ENCODE measurements around the gene ADGB.
"Not testable (repeated sequence)": the region's sequence is repeated elsewhere in the genome, so short reads cannot be mapped to it uniquely, and the experiment has no call there.

Gene ADGB

DNA sequence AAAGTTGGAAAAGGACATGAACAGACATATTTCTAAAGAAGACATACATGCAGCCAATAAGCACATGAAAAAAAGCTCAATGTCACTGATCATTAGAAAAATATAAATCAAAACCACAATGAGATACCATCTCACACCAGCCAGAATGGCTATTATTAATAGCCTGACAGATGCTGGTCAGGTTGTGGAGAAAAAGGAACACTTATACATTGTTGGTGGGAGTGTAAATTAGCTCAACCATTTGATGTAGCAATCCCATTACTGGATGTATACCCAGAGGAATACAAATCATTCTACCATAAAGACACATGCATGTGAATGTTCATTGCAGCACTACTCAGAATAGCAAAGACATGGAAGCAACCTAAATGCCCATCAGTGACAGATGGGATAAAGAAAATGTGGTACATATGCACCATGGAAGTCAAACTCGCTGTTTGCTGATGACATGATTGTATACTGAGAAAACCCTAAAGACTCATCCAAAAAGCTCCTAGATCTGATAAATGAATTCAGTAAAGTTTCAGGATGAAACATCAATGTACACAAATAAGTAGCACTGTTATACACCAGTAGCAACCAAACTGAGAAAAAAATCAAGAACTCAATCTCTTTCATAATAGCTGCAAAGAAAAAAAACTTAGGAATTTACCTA lies 196.8 kb downstream of the ADGB start:
- no peak overlapping the region for H3K27ac ChIP-seq (replicated peaks)
- no peak overlapping the region for H3K4me3 ChIP-seq (replicated peaks; ENCODE audit: insufficient read depth, low read length)
- H3K27me3 ChIP-seq (ENCODE audit: insufficient read depth, poor library complexity, severe bottlenecking): no peaks in the 10 kb centered on the region
- no peak for DNase-seq (ENCODE audit: low read depth in 1 of 2, low spot score in 1 of 2)
- TF ChIP-seq POLR2AphosphoS5 (IDR thresholded peaks at IDR 0.05; ENCODE audit: low read depth): no peak
- TF ChIP-seq, protein P1, sequence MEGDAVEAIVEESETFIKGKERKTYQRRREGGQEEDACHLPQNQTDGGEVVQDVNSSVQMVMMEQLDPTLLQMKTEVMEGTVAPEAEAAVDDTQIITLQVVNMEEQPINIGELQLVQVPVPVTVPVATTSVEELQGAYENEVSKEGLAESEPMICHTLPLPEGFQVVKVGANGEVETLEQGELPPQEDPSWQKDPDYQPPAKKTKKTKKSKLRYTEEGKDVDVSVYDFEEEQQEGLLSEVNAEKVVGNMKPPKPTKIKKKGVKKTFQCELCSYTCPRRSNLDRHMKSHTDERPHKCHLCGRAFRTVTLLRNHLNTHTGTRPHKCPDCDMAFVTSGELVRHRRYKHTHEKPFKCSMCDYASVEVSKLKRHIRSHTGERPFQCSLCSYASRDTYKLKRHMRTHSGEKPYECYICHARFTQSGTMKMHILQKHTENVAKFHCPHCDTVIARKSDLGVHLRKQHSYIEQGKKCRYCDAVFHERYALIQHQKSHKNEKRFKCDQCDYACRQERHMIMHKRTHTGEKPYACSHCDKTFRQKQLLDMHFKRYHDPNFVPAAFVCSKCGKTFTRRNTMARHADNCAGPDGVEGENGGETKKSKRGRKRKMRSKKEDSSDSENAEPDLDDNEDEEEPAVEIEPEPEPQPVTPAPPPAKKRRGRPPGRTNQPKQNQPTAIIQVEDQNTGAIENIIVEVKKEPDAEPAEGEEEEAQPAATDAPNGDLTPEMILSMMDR (IDR thresholded peaks at IDR 0.05; ENCODE audit: insufficient read depth, low read length): no peak
- TF ChIP-seq, protein P2, sequence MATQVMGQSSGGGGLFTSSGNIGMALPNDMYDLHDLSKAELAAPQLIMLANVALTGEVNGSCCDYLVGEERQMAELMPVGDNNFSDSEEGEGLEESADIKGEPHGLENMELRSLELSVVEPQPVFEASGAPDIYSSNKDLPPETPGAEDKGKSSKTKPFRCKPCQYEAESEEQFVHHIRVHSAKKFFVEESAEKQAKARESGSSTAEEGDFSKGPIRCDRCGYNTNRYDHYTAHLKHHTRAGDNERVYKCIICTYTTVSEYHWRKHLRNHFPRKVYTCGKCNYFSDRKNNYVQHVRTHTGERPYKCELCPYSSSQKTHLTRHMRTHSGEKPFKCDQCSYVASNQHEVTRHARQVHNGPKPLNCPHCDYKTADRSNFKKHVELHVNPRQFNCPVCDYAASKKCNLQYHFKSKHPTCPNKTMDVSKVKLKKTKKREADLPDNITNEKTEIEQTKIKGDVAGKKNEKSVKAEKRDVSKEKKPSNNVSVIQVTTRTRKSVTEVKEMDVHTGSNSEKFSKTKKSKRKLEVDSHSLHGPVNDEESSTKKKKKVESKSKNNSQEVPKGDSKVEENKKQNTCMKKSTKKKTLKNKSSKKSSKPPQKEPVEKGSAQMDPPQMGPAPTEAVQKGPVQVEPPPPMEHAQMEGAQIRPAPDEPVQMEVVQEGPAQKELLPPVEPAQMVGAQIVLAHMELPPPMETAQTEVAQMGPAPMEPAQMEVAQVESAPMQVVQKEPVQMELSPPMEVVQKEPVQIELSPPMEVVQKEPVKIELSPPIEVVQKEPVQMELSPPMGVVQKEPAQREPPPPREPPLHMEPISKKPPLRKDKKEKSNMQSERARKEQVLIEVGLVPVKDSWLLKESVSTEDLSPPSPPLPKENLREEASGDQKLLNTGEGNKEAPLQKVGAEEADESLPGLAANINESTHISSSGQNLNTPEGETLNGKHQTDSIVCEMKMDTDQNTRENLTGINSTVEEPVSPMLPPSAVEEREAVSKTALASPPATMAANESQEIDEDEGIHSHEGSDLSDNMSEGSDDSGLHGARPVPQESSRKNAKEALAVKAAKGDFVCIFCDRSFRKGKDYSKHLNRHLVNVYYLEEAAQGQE (IDR thresholded peaks at IDR 0.05; ENCODE audit: insufficient replicate concordance, low read depth): no peak
- TF ChIP-seq SPI1 (IDR thresholded peaks at IDR 0.05; ENCODE audit: borderline replicate concordance, low read depth): no peak
- no peak for TF ChIP-seq GABPA (IDR thresholded peaks at IDR 0.05; ENCODE audit: low read depth)

DNA sequence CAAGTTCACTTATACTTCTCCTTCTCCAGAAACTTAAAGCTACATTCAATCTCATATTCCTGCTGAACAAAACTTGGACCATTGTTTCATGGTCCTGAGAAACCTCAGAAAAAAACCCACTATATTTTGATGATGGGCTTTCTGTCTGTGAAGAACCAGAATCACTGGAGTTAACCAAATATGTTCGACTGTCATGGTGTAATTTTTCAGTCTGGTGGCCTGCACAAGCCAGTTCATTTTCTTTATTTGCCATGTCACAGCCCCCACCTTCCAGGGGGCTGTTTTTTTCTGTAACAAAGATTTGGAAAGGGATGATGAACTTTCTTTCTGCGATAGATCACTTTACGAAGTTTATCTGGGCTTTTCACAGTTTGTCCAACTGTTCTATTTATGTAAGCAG lies 204.4 kb downstream of the ADGB start:
- not testable (repeated sequence) for DNase-seq (ENCODE audit: low read depth in 1 of 2, low spot score in 1 of 2); H3K27ac ChIP-seq (replicated peaks); H3K27me3 ChIP-seq (ENCODE audit: insufficient read depth, poor library complexity, severe bottlenecking); H3K4me3 ChIP-seq (replicated peaks; ENCODE audit: insufficient read depth, low read length)

DNA sequence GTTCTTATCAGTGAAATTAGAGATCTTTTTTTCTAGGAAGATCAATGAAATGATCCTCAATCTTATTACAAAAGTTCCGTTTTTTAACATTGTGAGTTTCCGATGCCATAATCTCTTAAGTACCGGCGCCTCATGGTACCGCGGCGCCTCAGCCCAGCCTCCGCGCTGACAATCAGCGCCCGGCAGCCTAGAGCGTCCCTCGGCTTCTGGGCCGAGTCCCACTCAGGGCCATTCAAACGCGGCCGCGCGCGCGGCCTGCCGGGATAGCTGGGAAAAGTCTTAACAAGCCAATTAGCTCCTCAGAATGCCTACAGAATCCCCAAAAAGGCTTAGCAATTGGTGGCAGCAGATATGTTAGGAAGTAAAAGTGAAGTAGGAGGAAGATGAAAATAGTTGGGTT lies 204.8 kb downstream of the ADGB start:
- H3K4me3 ChIP-seq (replicated peaks; ENCODE audit: insufficient read depth, low read length): no peak overlapping the region
- H3K27me3 ChIP-seq (ENCODE audit: insufficient read depth, poor library complexity, severe bottlenecking): no peaks in the 10 kb centered on the region
- TF ChIP-seq POLR2AphosphoS5 (IDR thresholded peaks at IDR 0.05; ENCODE audit: low read depth): no peak
- TF ChIP-seq, protein P2 (IDR thresholded peaks at IDR 0.05; ENCODE audit: insufficient replicate concordance, low read depth): no peak
- TF ChIP-seq GABPA (IDR thresholded peaks at IDR 0.05; ENCODE audit: low read depth): no peak
- TF ChIP-seq SPI1 (IDR thresholded peaks at IDR 0.05; ENCODE audit: borderline replicate concordance, low read depth): no peak
- H3K27ac ChIP-seq (replicated peaks): no peak overlapping the region
- no peak for DNase-seq (ENCODE audit: low read depth in 1 of 2, low spot score in 1 of 2)

DNA sequence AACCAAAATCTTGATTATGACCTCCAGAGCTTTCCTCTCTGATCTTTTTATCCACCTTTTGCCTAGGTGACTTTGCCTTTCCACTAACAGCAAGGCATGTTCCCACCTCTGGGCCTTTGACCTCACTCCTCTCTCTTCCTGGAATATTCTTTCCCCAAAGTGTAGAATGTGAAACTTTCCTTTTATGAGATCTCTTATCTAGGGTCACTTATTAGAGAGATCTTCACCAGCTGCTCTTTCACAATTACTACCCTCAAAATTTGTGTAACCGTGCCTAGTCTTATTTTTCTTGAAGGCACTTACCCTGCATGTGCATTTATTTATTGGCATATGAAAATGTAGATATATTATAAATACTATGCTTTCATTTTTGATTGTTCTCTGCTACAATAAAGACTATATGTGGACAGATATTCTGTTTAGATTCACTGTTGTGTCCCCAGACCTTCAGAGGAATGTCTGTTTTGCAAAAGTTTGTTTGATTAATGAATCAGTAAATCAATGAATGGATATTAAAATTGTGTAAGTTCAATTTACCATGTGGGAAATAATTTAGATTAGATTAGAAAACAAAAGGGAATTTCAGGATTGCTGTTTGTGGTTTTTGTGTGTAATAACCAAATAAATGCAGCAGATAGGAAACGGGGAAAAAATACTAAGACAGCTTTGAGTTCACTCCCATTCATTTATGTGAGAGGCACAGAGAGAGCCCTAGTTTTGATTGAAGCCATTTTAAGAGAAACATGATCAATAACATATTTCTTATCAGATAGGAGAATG lies 207.0 kb downstream of the ADGB start:
- no peak overlapping the region for H3K4me3 ChIP-seq (replicated peaks; ENCODE audit: insufficient read depth, low read length)
- no peak for DNase-seq (ENCODE audit: low read depth in 1 of 2, low spot score in 1 of 2)
- TF ChIP-seq SPI1 (IDR thresholded peaks at IDR 0.05; ENCODE audit: borderline replicate concordance, low read depth) (no peak), GABPA (IDR thresholded peaks at IDR 0.05; ENCODE audit: low read depth) (no peak), POLR2AphosphoS5 (IDR thresholded peaks at IDR 0.05; ENCODE audit: low read depth) (no peak)
- TF ChIP-seq, protein P1 (IDR thresholded peaks at IDR 0.05; ENCODE audit: insufficient read depth, low read length): no peak
- TF ChIP-seq, protein P2 (IDR thresholded peaks at IDR 0.05; ENCODE audit: insufficient replicate concordance, low read depth): no peak
- no peak overlapping the region for H3K27ac ChIP-seq (replicated peaks)
- H3K27me3 ChIP-seq (ENCODE audit: insufficient read depth, poor library complexity, severe bottlenecking): no peaks in the 10 kb centered on the region

DNA sequence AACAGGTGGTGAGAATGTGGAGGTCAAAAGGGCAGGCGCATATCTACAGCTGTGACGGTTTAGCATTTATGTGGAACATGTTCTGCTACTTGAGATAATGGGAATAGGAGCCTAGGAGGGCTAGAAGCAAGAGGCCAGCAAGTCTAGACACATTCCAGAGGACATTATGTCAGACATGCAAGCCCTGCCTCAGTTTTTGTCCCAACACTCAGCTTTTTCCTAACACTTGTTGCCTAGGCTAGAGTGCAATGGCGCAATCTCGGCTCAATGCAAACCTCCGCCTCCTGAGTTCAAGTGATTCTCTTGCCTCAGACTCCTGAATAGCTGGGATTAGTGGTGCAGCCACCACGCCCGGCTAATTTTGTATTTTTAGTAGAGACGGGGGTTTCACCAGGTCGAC lies 210.2 kb downstream of the ADGB start:
- not testable (repeated sequence) for H3K27ac ChIP-seq (replicated peaks); DNase-seq (ENCODE audit: low read depth in 1 of 2, low spot score in 1 of 2); H3K27me3 ChIP-seq (ENCODE audit: insufficient read depth, poor library complexity, severe bottlenecking); H3K4me3 ChIP-seq (replicated peaks; ENCODE audit: insufficient read depth, low read length)

DNA sequence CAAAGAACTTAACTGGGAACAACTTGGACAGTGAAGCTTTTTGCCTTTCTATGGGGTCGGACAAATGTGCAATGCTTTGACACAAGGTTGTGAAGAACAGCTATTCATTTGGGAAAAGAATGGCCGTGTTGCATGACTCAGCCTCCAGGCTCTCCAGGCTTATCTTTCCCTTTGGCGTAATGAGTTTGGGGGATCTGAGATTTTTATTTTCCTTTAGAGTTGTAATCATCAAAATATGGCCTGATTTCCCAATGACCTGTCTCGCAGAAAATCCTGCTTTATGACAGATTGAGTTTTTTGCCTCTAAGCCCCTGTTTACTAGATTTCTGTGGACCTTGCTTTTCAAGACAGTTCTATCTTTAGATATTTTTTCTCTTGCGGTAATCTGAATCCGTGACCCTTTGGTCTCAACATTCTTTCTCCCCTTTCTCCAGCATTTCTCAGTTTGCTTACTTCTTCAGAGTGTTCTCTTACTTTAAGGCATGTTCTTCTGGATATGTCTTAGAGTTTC lies 214.1 kb downstream of the ADGB start:
- not testable (repeated sequence) for H3K4me3 ChIP-seq (replicated peaks; ENCODE audit: insufficient read depth, low read length); H3K27ac ChIP-seq (replicated peaks); H3K27me3 ChIP-seq (ENCODE audit: insufficient read depth, poor library complexity, severe bottlenecking); DNase-seq (ENCODE audit: low read depth in 1 of 2, low spot score in 1 of 2)
